ENCODE results near the gene DNAJB13.

DNAJB13 gene

GRCh38 chr11:73988227-73988626, 37.4 kb downstream of the DNAJB13 start:
- TF ChIP-seq ESRRG (CRISPR knock-in tag; IDR thresholded peaks at IDR 0.05) (no peak), PATZ1 (CRISPR knock-in tag; IDR thresholded peaks at IDR 0.05; ENCODE audit: borderline replicate concordance) (no peak)
- no peak for ATAC-seq

- no peak for ATAC-seq
- TF ChIP-seq POU6F1 (CRISPR knock-in tag; IDR thresholded peaks at IDR 0.05; ENCODE audit: borderline replicate concordance, low read depth) (no peak), ARNTL (CRISPR knock-in tag; IDR thresholded peaks at IDR 0.05; ENCODE audit: borderline replicate concordance, low read depth) (no peak)
These were observed 38.3 kb downstream of the DNAJB13 start for GRCh38 chr11:73989156-73989555.

- no peak for TF ChIP-seq CSRNP3 (CRISPR knock-in tag; IDR thresholded peaks at IDR 0.05)
- no peak for TF ChIP-seq GLIS3 (CRISPR knock-in tag; IDR thresholded peaks at IDR 0.05)
- TF ChIP-seq ZC3H10 (CRISPR knock-in tag; IDR thresholded peaks at IDR 0.05): no peak
- no peak for TF ChIP-seq ZFP30 (CRISPR knock-in tag; IDR thresholded peaks at IDR 0.05)
- TF ChIP-seq PATZ1 (CRISPR knock-in tag; IDR thresholded peaks at IDR 0.05; ENCODE audit: borderline replicate concordance): no peak
- no peak for TF ChIP-seq ZNF8 (CRISPR knock-in tag; IDR thresholded peaks at IDR 0.05)
- no peak for TF ChIP-seq ESRRG (CRISPR knock-in tag; IDR thresholded peaks at IDR 0.05)
- TF ChIP-seq CSDC2 (CRISPR knock-in tag; IDR thresholded peaks at IDR 0.05): no peak
- TF ChIP-seq ISL1 (CRISPR knock-in tag; IDR thresholded peaks at IDR 0.05): no peak
- no peak for TF ChIP-seq ARNTL (CRISPR knock-in tag; IDR thresholded peaks at IDR 0.05; ENCODE audit: borderline replicate concordance, low read depth)
- TF ChIP-seq POU6F1 (CRISPR knock-in tag; IDR thresholded peaks at IDR 0.05; ENCODE audit: borderline replicate concordance, low read depth): no peak
- no peak for TF ChIP-seq SNAI2 (CRISPR knock-in tag; IDR thresholded peaks at IDR 0.05)
- TF ChIP-seq TSHZ2 (CRISPR knock-in tag; IDR thresholded peaks at IDR 0.05): no peak
- TF ChIP-seq RARB (CRISPR knock-in tag; IDR thresholded peaks at IDR 0.05): no peak
- no peak for TF ChIP-seq ZNF70 (CRISPR knock-in tag; IDR thresholded peaks at IDR 0.05)
- no peak for TF ChIP-seq ZFP3 (CRISPR knock-in tag; IDR thresholded peaks at IDR 0.05)
- TF ChIP-seq TOX (CRISPR knock-in tag; IDR thresholded peaks at IDR 0.05; ENCODE audit: borderline replicate concordance): no peak
- no peak for TF ChIP-seq OSR1 (CRISPR knock-in tag; IDR thresholded peaks at IDR 0.05)
- ATAC-seq: no peak
These were observed 39.9 kb downstream of the DNAJB13 start for GRCh38 chr11:73990730-73991129.

Measured in SK-N-SH treated with all-trans-retinoic acid at 6 μM for 48 hours (cell line).